GM11168 (cell line): Measurements from ENCODE around the gene WNK3.

Experiments used
- in situ Hi-C: fragments of 300-500 bp; cut with MboI; formaldehyde crosslinking; loops from one replicate; pipeline ENCODE4 v1.12.0; 2022; ENCODE audit warnings: low sequenced_read_pairs; ENCODE audit not compliant: unreplicated experiment

Gene WNK3

DNA sequence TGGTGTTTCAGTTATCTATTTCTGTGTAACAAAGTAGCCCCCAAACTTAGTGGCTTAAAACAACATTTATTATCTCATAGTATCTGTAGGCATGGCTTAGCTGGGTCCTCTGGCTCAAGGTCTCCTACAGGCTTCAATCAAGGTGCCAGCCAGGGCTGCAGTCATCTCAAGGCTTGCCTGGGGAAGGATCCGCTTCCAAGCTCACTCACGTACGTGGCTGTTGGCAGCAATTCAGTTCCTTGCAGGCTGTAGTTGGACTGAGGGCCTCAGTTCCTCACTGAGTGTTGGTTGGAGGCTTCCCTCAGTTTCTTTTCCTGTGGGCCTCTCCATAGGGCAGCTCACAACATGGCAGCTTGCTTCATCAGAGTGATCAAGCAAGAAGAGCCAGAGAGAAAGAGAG is 184.1 kb downstream of the WNK3 start:
- in situ Hi-C loops: no loop called here

DNA sequence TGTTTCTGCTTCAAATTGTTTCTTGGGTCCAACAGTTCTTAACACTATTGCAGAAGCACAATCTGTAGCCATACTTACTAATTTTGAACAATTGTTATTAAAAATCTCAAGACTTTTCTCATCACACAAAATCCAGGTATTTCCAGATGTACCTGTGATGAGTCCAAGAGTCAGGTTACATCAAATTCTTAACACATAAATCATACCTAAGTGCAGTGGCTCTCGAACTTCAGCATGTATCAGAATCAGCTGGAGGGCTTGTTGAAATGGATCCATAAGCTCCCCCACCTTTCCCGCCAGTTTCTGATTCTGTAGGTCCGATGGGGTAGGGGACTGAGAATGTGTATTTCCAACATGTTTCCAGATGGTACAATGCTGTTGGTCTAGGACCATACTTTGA is 185.4 kb downstream of the WNK3 start:
- in situ Hi-C loops: no loop called here

GRCh38 chrX:54171527-54172250 is 186.2 kb downstream of the WNK3 start:
- in situ Hi-C loops: no loop called here

- in situ Hi-C loops: no loop called here
Measured at GRCh38 chrX:54171091-54171490, 186.8 kb downstream of the WNK3 start.

DNA sequence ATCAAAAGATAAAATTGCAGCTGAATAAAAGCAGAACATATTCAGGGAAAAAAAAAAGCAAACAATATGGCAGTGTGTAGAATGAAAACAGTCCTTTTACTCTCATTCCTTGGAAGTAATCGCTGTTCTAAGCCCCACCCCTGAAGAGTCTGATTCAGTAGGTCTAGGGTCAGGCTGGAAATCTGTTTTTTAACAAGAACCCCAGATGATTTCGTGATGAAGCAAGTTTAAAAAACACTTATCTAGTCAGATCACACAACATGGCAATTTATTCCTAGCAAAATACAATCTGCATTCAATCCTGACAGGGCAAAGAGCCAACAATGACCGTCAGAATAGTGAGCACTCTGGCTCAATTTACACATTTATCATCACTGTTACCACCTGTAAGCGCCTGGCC is 190.9 kb downstream of the WNK3 start:
- in situ Hi-C loops: no loop called here

GRCh38 chrX:54157561-54157960 is 200.3 kb downstream of the WNK3 start:
- in situ Hi-C loops: no loop called here
